Measurements from ENCODE around the gene UFD1. TPM values are rescaled to one million over a fixed set of nuclear protein-coding genes. Genes with fewer than 3 reads are reported as not detected.

Gene UFD1
- total RNA-seq, 6 donors from 2014 or later: 21.0 to 52.1 (median 29.1) TPM

- Histone ChIP-seq H3K36me3 (peaks cover 0 to 3% (median 0%) of the 10 kb centered on the region in 4 donors), H3K4me3 (no peak overlapping the region), H3K9me3 (no peaks in the 10 kb centered on the region), H3K27ac (no peak overlapping the region), H3K27me3 (no peaks in the 10 kb centered on the region), H3K4me1 (peaks cover 18 to 30% (median 24%) of the 10 kb centered on the region in 4 donors)
- no peak for TF ChIP-seq POLR2A (IDR thresholded peaks at IDR 0.05)
- TF ChIP-seq EP300 (IDR thresholded peaks at IDR 0.05): no peak
- TF ChIP-seq POLR2AphosphoS5 (IDR thresholded peaks at IDR 0.05): no peak
- TF ChIP-seq CTCF (IDR thresholded peaks at IDR 0.05): no peak
- DNase-seq (no peak), ATAC-seq (ENCODE audit: low FRiP score in 2 of 2) (no peak)
- 63 to 71% methylated on average over 10 of the region's 10 CpGs for WGBS, 2 donors
Measured at GRCh38 chr22:19480789-19481188, 1.8 kb upstream of the UFD1 start.

- Histone ChIP-seq H3K9me3 (no peaks in the 10 kb centered on the region), H3K27ac (peak overlapping the region in 1 of 4 donors; percentile 12), H3K4me3 (peak overlapping the region in 3 of 4 donors; percentile 81 to 95 (median 92)), H3K27me3 (no peaks in the 10 kb centered on the region), H3K36me3 (peaks cover 0 to 4% (median 2%) of the 10 kb centered on the region in 4 donors), H3K4me1 (peaks cover 18 to 34% (median 27%) of the 10 kb centered on the region in 4 donors)
- DNase-seq: no peak
- TF ChIP-seq POLR2A (IDR thresholded peaks at IDR 0.05) (no peak), CTCF (IDR thresholded peaks at IDR 0.05) (no peak), POLR2AphosphoS5 (IDR thresholded peaks at IDR 0.05) (no peak), EP300 (IDR thresholded peaks at IDR 0.05) (no peak)
- ATAC-seq (ENCODE audit: low FRiP score in 2 of 2): no peak
- WGBS, 2 donors: 1 to 4% methylated on average over 8 to 15 of the region's 15 CpGs
Measured at GRCh38 chr22:19480173-19480568, 1.2 kb upstream of the UFD1 start.

GRCh38 chr22:19479355-19480172, 571 bp upstream of the UFD1 start, which contains the start of gene CDC45:
TSS of gene CDC45 (plus strand) at chr22:19479920. CDS start at chr22:19479969, 49 bp downstream.
- H3K4me1 ChIP-seq: peaks cover 18 to 34% (median 27%) of the 10 kb centered on the region in 4 donors
- H3K36me3 ChIP-seq: peaks cover 0 to 10% (median 8%) of the 10 kb centered on the region in 4 donors
- H3K9me3 ChIP-seq: no peaks in the 10 kb centered on the region
- H3K4me3 ChIP-seq: peak within 1 kb of the TSS; percentile 70 to 95 (median 86)
- DNase-seq (peak; percentile 92 to 97), ATAC-seq (ENCODE audit: low FRiP score in 2 of 2) (peak; percentile 98)
- TF ChIP-seq POLR2AphosphoS5 (IDR thresholded peaks at IDR 0.05): no peak
- peak in 1 of 6 experiments; percentile 15 for TF ChIP-seq CTCF (IDR thresholded peaks at IDR 0.05)
- peak within 1 kb of the TSS; percentile 94 to 98 (median 96) for H3K27ac ChIP-seq
- 1% methylated on average over 25 to 31 of the region's 50 CpGs for WGBS, 2 donors
- no peaks in the 10 kb centered on the region for H3K27me3 ChIP-seq

GRCh38 chr22:19478045-19478900, 720 bp downstream of the UFD1 start:
- peak overlapping the region; percentile 94 to 98 (median 96) for H3K27ac ChIP-seq
- H3K27me3 ChIP-seq: no peaks in the 10 kb centered on the region
- 1 to 3% methylated on average over 20 to 31 of the region's 31 CpGs for WGBS, 2 donors
- no peaks in the 10 kb centered on the region for H3K9me3 ChIP-seq
- peaks cover 18 to 34% (median 27%) of the 10 kb centered on the region in 4 donors for H3K4me1 ChIP-seq
- TF ChIP-seq CTCF (IDR thresholded peaks at IDR 0.05) (peak in 1 of 6 experiments; percentile 8), EP300 (IDR thresholded peaks at IDR 0.05) (no peak)
- ATAC-seq (ENCODE audit: low FRiP score in 2 of 2) (no peak), DNase-seq (no peak)
- H3K4me3 ChIP-seq: peak overlapping the region; percentile 70 to 95 (median 86)
- H3K36me3 ChIP-seq: peaks cover 5 to 23% (median 16%) of the 10 kb centered on the region in 4 donors
